Ovary (tissue), 3 donors: Measurements from ENCODE around the gene DSP.

ENCODE experiments used
- CTCF ChIP-seq, 3 donors: fragments of 450-650 bp in 2 of 3; fragments of 200-600 bp in 1 of 3; IDR thresholded peaks; one replicate each; pipeline versions ENCODE4 v1.5.1 to v1.8.0; 2016 to 2022; ENCODE audit warnings: antibody characterized with exemption in 3 of 3, mild to moderate bottlenecking in 1 of 3
- EP300 ChIP-seq: sonication (generic); formaldehyde crosslinking; IDR thresholded peaks from one replicate; pipeline ENCODE4 v1.6.1; 2017; ENCODE audit warnings: antibody characterized with exemption
- POLR2A ChIP-seq: fragments of 450-650 bp; IDR thresholded peaks from one replicate; pipeline ENCODE4 v1.6.1; 2017; ENCODE audit warnings: antibody characterized with exemption, mild to moderate bottlenecking, moderate library complexity
- donor health status: DM: no; HTN: no; CAD: no.

DNA sequence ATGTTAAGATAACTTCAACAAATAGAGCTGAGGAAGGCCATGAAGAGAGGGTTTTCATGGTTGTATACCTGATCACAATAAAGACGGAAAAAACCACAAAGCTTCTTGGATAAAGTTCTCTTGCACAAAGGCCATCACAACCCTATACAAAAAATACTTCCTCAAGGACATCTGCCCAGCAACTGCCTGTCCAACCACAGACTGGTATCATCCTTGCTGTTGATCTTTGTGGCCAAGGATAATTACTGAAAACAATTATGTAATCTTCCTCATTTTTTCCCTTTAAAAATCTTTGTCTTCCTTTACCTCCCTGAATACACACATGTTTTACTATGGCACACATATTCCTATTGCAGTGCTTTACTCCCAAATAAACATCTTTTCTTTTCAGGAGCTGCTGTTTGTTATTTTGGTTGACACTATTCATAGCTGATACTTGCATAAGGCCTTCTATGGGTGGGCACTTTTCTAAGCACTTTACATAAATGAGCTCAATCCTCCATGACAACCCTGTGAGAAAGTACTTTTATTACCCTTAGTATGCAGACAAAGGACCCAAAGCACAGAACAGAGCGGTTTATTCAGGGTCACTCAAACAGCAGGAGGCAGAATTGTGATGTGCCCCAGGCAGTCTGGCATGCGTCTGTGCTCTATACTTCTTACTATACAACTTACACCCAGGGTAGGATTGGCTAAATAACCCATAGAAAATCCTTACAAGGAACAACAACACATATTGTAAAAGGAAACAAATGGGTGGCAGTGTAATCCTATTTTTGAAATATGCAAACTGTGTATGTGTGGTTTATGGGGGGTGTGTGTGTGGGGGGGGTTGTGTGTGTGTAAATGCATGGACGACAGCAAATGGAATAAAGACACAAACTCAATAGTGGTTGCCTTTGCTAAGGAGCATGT lies 83.6 kb downstream of the DSP start:
- no peak for TF ChIP-seq POLR2A
- TF ChIP-seq CTCF (IDR thresholded peaks at IDR 0.05): no peak
- no peak for TF ChIP-seq EP300
